Kidney epithelial cell (primary cell): ENCODE results near the gene CDC42EP3. TPM values are rescaled to one million over a fixed set of nuclear protein-coding genes. Genes with fewer than 3 reads are reported as not detected.

Experiments
- DNase-seq: peaks from one replicate; pipeline ENCODE4 v3.0.0-alpha.2; 2010; ENCODE audit warnings: low read depth
- H3K27me3 ChIP-seq: 2 replicates; pipeline ENCODE4 v1.6.0; 2011; ENCODE audit warnings: low read length; ENCODE audit not compliant: control insufficient read depth, insufficient read depth
- H3K36me3 ChIP-seq: 2 replicates; pipeline ENCODE4 v1.5.1; 2011; ENCODE audit warnings: low read length; ENCODE audit not compliant: control insufficient read depth, insufficient read depth
- H3K4me3 ChIP-seq: 2 replicates; pipeline ENCODE4 v1.5.1; 2011; ENCODE audit warnings: low read depth, mild to moderate bottlenecking, control low read depth, low read length
- CTCF ChIP-seq: IDR thresholded peaks from 2 replicates; pipeline ENCODE4 v1.5.1; 2011; ENCODE audit warnings: mild to moderate bottlenecking, moderate library complexity, low read length, control low read depth, inconsistent platforms; ENCODE audit not compliant: insufficient read depth, poor library complexity, severe bottlenecking
- total RNA-seq: library from RNA; depleted of rRNA; stranded (reverse); fragments of >200 nt; gene quantifications from 2 replicates; pipeline ENCODE4 v1.2.3, GENCODE V29; 2015

CDC42EP3 gene
- total RNA-seq, 1 donor from 2014 or later: 68.7 TPM

GRCh38 chr2:37645362-37645761 is 26.1 kb downstream of the CDC42EP3 start:
- TF ChIP-seq CTCF: no peak
- Histone ChIP-seq H3K36me3 (peaks cover 5% of the 10 kb centered on the region), H3K27me3 (no peaks in the 10 kb centered on the region), H3K4me3 (no peak overlapping the region)
- no peak for DNase-seq

GRCh38 chr2:37644191-37644590 is 27.3 kb downstream of the CDC42EP3 start:
- H3K4me3 ChIP-seq: no peak overlapping the region
- no peak for DNase-seq
- peaks cover 5% of the 10 kb centered on the region for H3K36me3 ChIP-seq
- no peaks in the 10 kb centered on the region for H3K27me3 ChIP-seq
- no peak for TF ChIP-seq CTCF

GRCh38 chr2:37643730-37644078 is 27.7 kb downstream of the CDC42EP3 start:
- DNase-seq: no peak
- Histone ChIP-seq H3K27me3 (no peaks in the 10 kb centered on the region), H3K36me3 (peaks cover 5% of the 10 kb centered on the region), H3K4me3 (no peak overlapping the region)
- no peak for TF ChIP-seq CTCF

GRCh38 chr2:37642907-37643729 is 28.3 kb downstream of the CDC42EP3 start:
- no peak for DNase-seq
- peaks cover 5% of the 10 kb centered on the region for H3K36me3 ChIP-seq
- no peaks in the 10 kb centered on the region for H3K27me3 ChIP-seq
- TF ChIP-seq CTCF: no peak
- no peak overlapping the region for H3K4me3 ChIP-seq

- TF ChIP-seq CTCF: no peak
- DNase-seq: no peak
- Histone ChIP-seq H3K27me3 (no peaks in the 10 kb centered on the region), H3K36me3 (peaks cover 3% of the 10 kb centered on the region), H3K4me3 (no peak overlapping the region)
Observed at GRCh38 chr2:37641582-37642171, 29.8 kb downstream of the CDC42EP3 start.

- peaks cover 1% of the 10 kb centered on the region for H3K36me3 ChIP-seq
- H3K27me3 ChIP-seq: no peaks in the 10 kb centered on the region
- DNase-seq: no peak
- H3K4me3 ChIP-seq: no peak overlapping the region
- TF ChIP-seq CTCF: no peak
Observed at GRCh38 chr2:37639631-37640030, 31.8 kb downstream of the CDC42EP3 start.
